Measurements from ENCODE around the gene LHPP.

Gene LHPP

GRCh38 chr10:124590216-124591122, 128.8 kb downstream of the LHPP start:
- DNase-seq: peak in 2 of 58 donors; percentile 41

GRCh38 chr10:124591123-124591495, 129.5 kb downstream of the LHPP start:
- no peak for DNase-seq

GRCh38 chr10:124592101-124592500, 130.5 kb downstream of the LHPP start:
- no peak for DNase-seq

GRCh38 chr10:124592736-124593430, 131.3 kb downstream of the LHPP start:
- DNase-seq: no peak

- no peak for DNase-seq
These were observed 131.9 kb downstream of the LHPP start for GRCh38 chr10:124593431-124593985.

- DNase-seq: no peak
These were observed 132.6 kb downstream of the LHPP start for GRCh38 chr10:124594240-124594639.

- no peak for DNase-seq
These were observed 133.7 kb downstream of the LHPP start for GRCh38 chr10:124595143-124595883.

GRCh38 chr10:124596116-124596785, 134.6 kb downstream of the LHPP start:
- DNase-seq: no peak

- DNase-seq: no peak
These were observed 135.6 kb downstream of the LHPP start for GRCh38 chr10:124596962-124597845.

- DNase-seq: no peak
These were observed 136.2 kb downstream of the LHPP start for GRCh38 chr10:124597846-124598165.

- DNase-seq: no peak
These were observed 136.6 kb downstream of the LHPP start for GRCh38 chr10:124598196-124598595.

GRCh38 chr10:124598773-124599587, 137.4 kb downstream of the LHPP start:
- DNase-seq: no peak

GRCh38 chr10:124599588-124600050, 138.0 kb downstream of the LHPP start:
- no peak for DNase-seq

GRCh38 chr10:124600051-124600880, 138.6 kb downstream of the LHPP start:
- DNase-seq: no peak

- DNase-seq: no peak
These were observed 139.4 kb downstream of the LHPP start for GRCh38 chr10:124601016-124601415.

- DNase-seq: no peak
These were observed 140.0 kb downstream of the LHPP start for GRCh38 chr10:124601431-124602120.

GRCh38 chr10:124602121-124602561, 140.5 kb downstream of the LHPP start:
- DNase-seq: no peak

Measured in anterior cingulate cortex (tissue), 58 donors.